ENCODE results near the gene DPH6. TPM values are rescaled to one million over a fixed set of nuclear protein-coding genes. Genes with fewer than 3 reads are reported as not detected.

Gene DPH6
- total RNA-seq, 1 experiment from 2014 or later = 25.7 TPM

- Histone ChIP-seq H3K9me3 (ENCODE audit: low read depth, low read length, poor library complexity, severe bottlenecking) (no peaks in the 10 kb centered on the region), H3K36me3 (ENCODE audit: insufficient read depth, low read length, poor library complexity, severe bottlenecking) (no peaks in the 10 kb centered on the region), H3K27me3 (replicated peaks; ENCODE audit: insufficient read depth, low read depth, low read length, poor library complexity) (no peaks in the 10 kb centered on the region), H3K4me1 (ENCODE audit: insufficient read depth, low read length, poor library complexity, severe bottlenecking) (peaks cover 6% of the 10 kb centered on the region), H3K27ac (ENCODE audit: low read depth, low read length, poor library complexity, severe bottlenecking) (no peak overlapping the region), H3K4me3 (ENCODE audit: low read depth, low read length, poor library complexity, severe bottlenecking) (no peak overlapping the region)
- POLR2A ChIA-PET (ENCODE audit: low non-redundant PET) = no interaction called here
- intact Hi-C loops (cut with micrococcal nuclease; ENCODE audit: unreplicated experiment) = no loop called here
- TF ChIP-seq CTCF (conservative IDR thresholded peaks at IDR 0.05; ENCODE audit: low read depth, low read length) = no peak
- no peak for TF ChIP-seq EZH2 (IDR thresholded peaks at IDR 0.05; ENCODE audit: borderline replicate concordance, low read depth, low read length, poor library complexity, severe bottlenecking)
- no peak for DNase-seq (ENCODE audit: low spot score)
- CTCF ChIA-PET = no interaction called here
- no TSS peak for BruUV-seq (replicated peaks)
Observed at GRCh38 chr15:35555244-35555643, 9.3 kb upstream of the DPH6 start.

GRCh38 chr15:35550957-35551356 lies 5.0 kb upstream of the DPH6 start:
- no TSS peak for BruUV-seq (replicated peaks)
- no peak overlapping the region for H3K27ac ChIP-seq (ENCODE audit: low read depth, low read length, poor library complexity, severe bottlenecking)
- intact Hi-C loops (cut with micrococcal nuclease; ENCODE audit: unreplicated experiment) = no loop called here
- no peaks in the 10 kb centered on the region for H3K9me3 ChIP-seq (ENCODE audit: low read depth, low read length, poor library complexity, severe bottlenecking)
- no peaks in the 10 kb centered on the region for H3K36me3 ChIP-seq (ENCODE audit: insufficient read depth, low read length, poor library complexity, severe bottlenecking)
- DNase-seq (ENCODE audit: low spot score) = no peak
- CTCF ChIA-PET = no interaction called here
- H3K4me3 ChIP-seq (ENCODE audit: low read depth, low read length, poor library complexity, severe bottlenecking) = no peak overlapping the region
- TF ChIP-seq EZH2 (IDR thresholded peaks at IDR 0.05; ENCODE audit: borderline replicate concordance, low read depth, low read length, poor library complexity, severe bottlenecking) (no peak), CTCF (conservative IDR thresholded peaks at IDR 0.05; ENCODE audit: low read depth, low read length) (no peak)
- H3K4me1 ChIP-seq (ENCODE audit: insufficient read depth, low read length, poor library complexity, severe bottlenecking) = peaks cover 8% of the 10 kb centered on the region
- POLR2A ChIA-PET (ENCODE audit: low non-redundant PET) = no interaction called here
- H3K27me3 ChIP-seq (replicated peaks; ENCODE audit: insufficient read depth, low read depth, low read length, poor library complexity) = no peaks in the 10 kb centered on the region

- TF ChIP-seq CTCF (conservative IDR thresholded peaks at IDR 0.05; ENCODE audit: low read depth, low read length) (no peak), EZH2 (IDR thresholded peaks at IDR 0.05; ENCODE audit: borderline replicate concordance, low read depth, low read length, poor library complexity, severe bottlenecking) (no peak)
- POLR2A ChIA-PET (ENCODE audit: low non-redundant PET) = no interaction called here
- BruUV-seq (replicated peaks) = no TSS peak
- Histone ChIP-seq H3K9me3 (ENCODE audit: low read depth, low read length, poor library complexity, severe bottlenecking) (no peaks in the 10 kb centered on the region), H3K4me3 (ENCODE audit: low read depth, low read length, poor library complexity, severe bottlenecking) (no peak overlapping the region), H3K27ac (ENCODE audit: low read depth, low read length, poor library complexity, severe bottlenecking) (no peak overlapping the region), H3K27me3 (replicated peaks; ENCODE audit: insufficient read depth, low read depth, low read length, poor library complexity) (no peaks in the 10 kb centered on the region), H3K4me1 (ENCODE audit: insufficient read depth, low read length, poor library complexity, severe bottlenecking) (peaks cover 8% of the 10 kb centered on the region), H3K36me3 (ENCODE audit: insufficient read depth, low read length, poor library complexity, severe bottlenecking) (no peaks in the 10 kb centered on the region)
- intact Hi-C loops (cut with micrococcal nuclease; ENCODE audit: unreplicated experiment) = no loop called here
- DNase-seq (ENCODE audit: low spot score) = no peak
- CTCF ChIA-PET = no interaction called here
Observed at GRCh38 chr15:35549567-35549966, 3.6 kb upstream of the DPH6 start.

Measured in A673 (cell line).